Endothelial cell of umbilical vein (primary cell): ENCODE results near the gene ATP1A4. TPM values are rescaled to one million over a fixed set of nuclear protein-coding genes. Genes with fewer than 3 reads are reported as not detected.

Experiments used
- BruUV-seq: library from RNA; stranded (reverse); fragments of 400-500 nt; replicated peaks from 2 replicates; lab custom pipeline; 2021; lab: Mats Ljungman, UMichigan
- CTCF ChIA-PET: fragments of 300-600, 350-600 bp; sonication (Branson Sonifier 250); formaldehyde crosslinking; loops from one replicate; lab custom pipeline; 2021; ENCODE audit warnings: antibody characterized with exemption, inconsistent platforms; lab: Charles Lee
- POLR2A ChIA-PET: fragments of 300-600, 350-600 bp; sonication (Branson Sonifier 250); formaldehyde crosslinking; loops from one replicate; lab custom pipeline; 2021; ENCODE audit warnings: antibody characterized with exemption, inconsistent platforms; lab: Charles Lee
- DNase-seq: peaks from one replicate; pipeline ENCODE4 v3.0.0-alpha.2; 2011; ENCODE audit warnings: low read depth, low spot score
- FAIRE-seq: peaks from 2 replicates; lab custom pipeline; 2011; peaks lifted over from hg19 to GRCh38; lab: Jason Lieb, UNC
- H2AFZ ChIP-seq: 2 replicates; pipeline ENCODE4 v1.6.0; 2012; ENCODE audit warnings: low read depth, low read length, control low read depth, inconsistent platforms
- H3K27ac ChIP-seq: 2 replicates; pipeline ENCODE4 v1.5.1; 2011; ENCODE audit warnings: low read depth, mild to moderate bottlenecking, control low read depth, low read length, moderate library complexity; ENCODE audit not compliant: insufficient read depth
- H3K27me3 ChIP-seq, 2 experiments: 2 replicates each; pipeline versions ENCODE4 v1.6.0 to v1.6.1; 2011; ENCODE audit warnings: low read length in 2 of 2, mixed read lengths in 1 of 2; ENCODE audit not compliant: control insufficient read depth in 2 of 2, insufficient read depth in 2 of 2
- H3K36me3 ChIP-seq, 2 experiments: 2 replicates in 1 of 2; 3 replicates in 1 of 2; pipeline ENCODE4 v1.5.1; 2011; ENCODE audit warnings: low read length in 2 of 2, mild to moderate bottlenecking in 1 of 2, moderate library complexity in 1 of 2; ENCODE audit not compliant: control insufficient read depth in 2 of 2, insufficient read depth in 2 of 2; ENCODE audit errors: extremely low read depth in 1 of 2
- H3K4me1 ChIP-seq: 3 replicates; pipeline ENCODE4 v1.5.1; 2011; ENCODE audit warnings: mild to moderate bottlenecking, low read length; ENCODE audit not compliant: control insufficient read depth, insufficient read depth; ENCODE audit errors: extremely low read depth
- H3K4me2 ChIP-seq: 2 replicates; pipeline ENCODE4 v1.6.1; 2011; ENCODE audit warnings: low read length, control low read depth, mixed read lengths; ENCODE audit not compliant: insufficient read depth
- H3K4me3 ChIP-seq, 3 experiments: fragments of 200-600 bp in 1 of 3; sonication (generic), shearing (Covaris generic) in 1 of 3; replicated peaks in 1 of 3; 2 replicates each; pipeline ENCODE4 v1.5.1; 2011 to 2016; ENCODE audit warnings: control low read depth in 3 of 3, low read length in 3 of 3, mild to moderate bottlenecking in 2 of 3, inconsistent platforms in 1 of 3, low read depth in 1 of 3, moderate library complexity in 1 of 3; ENCODE audit not compliant: insufficient read depth in 1 of 3
- H3K79me2 ChIP-seq: 2 replicates; pipeline ENCODE4 v1.6.0; 2012; ENCODE audit warnings: low read length, inconsistent platforms; ENCODE audit not compliant: control insufficient read depth, insufficient read depth
- H3K9ac ChIP-seq: replicated peaks from 2 replicates; pipeline ENCODE3; 2011; ENCODE audit warnings: low read length, control low read depth; ENCODE audit not compliant: insufficient read depth; ENCODE audit errors: extremely low read depth
- H3K9me1 ChIP-seq: replicated peaks from 3 replicates; pipeline ENCODE4 v1.6.0; 2011; ENCODE audit warnings: mild to moderate bottlenecking, low read length; ENCODE audit not compliant: control insufficient read depth, insufficient read depth; ENCODE audit errors: extremely low read depth
- H3K9me3 ChIP-seq: replicated peaks from 2 replicates; pipeline ENCODE4 v1.5.1; 2012; ENCODE audit warnings: low read length, inconsistent platforms; ENCODE audit not compliant: control insufficient read depth, insufficient read depth
- H4K20me1 ChIP-seq: replicated peaks from 2 replicates; pipeline ENCODE3; 2011; ENCODE audit warnings: mild to moderate bottlenecking, low read length; ENCODE audit not compliant: control insufficient read depth, insufficient read depth; ENCODE audit errors: extremely low read depth
- CTCF ChIP-seq, 2 donors: IDR thresholded peaks; 1 replicate in 1 of 2; 2 replicates in 1 of 2; pipeline ENCODE4 v1.5.1; 2011; ENCODE audit warnings: low read length in 2 of 2, mild to moderate bottlenecking in 2 of 2, moderate library complexity in 2 of 2, control low read depth in 1 of 2, inconsistent platforms in 1 of 2, low read depth in 1 of 2; ENCODE audit not compliant: insufficient read depth in 1 of 2; ENCODE audit errors: extremely low read depth in 1 of 2
- EZH2 ChIP-seq: IDR thresholded peaks from 2 replicates; pipeline ENCODE4 v1.6.1; 2012; ENCODE audit warnings: borderline replicate concordance, low read depth, mild to moderate bottlenecking, moderate library complexity, low read length, inconsistent platforms; ENCODE audit not compliant: severe bottlenecking
- FOS ChIP-seq: IDR thresholded peaks from 2 replicates; pipeline ENCODE4 v1.6.1; 2011; ENCODE audit warnings: mild to moderate bottlenecking, low read length, moderate library complexity, borderline replicate concordance; ENCODE audit not compliant: insufficient read depth
- GATA2 ChIP-seq: IDR thresholded peaks from 2 replicates; pipeline ENCODE4 v1.7.0; 2011; ENCODE audit warnings: low read depth, mild to moderate bottlenecking, moderate library complexity, mixed read lengths, low read length; ENCODE audit not compliant: insufficient read length, insufficient read depth
- JUN ChIP-seq: IDR thresholded peaks from 2 replicates; pipeline ENCODE4 v1.6.1; 2011; ENCODE audit warnings: borderline replicate concordance, low read depth; ENCODE audit not compliant: insufficient read length, insufficient read depth
- MAX ChIP-seq: IDR thresholded peaks from 2 replicates; pipeline ENCODE4 v1.6.1; 2011; ENCODE audit not compliant: insufficient read depth, insufficient read length
- MYC ChIP-seq: IDR thresholded peaks from one replicate; pipeline ENCODE4 v1.6.1; 2011; ENCODE audit warnings: mild to moderate bottlenecking, low read depth, low read length
- POLR2A ChIP-seq: IDR thresholded peaks from 2 replicates; pipeline ENCODE4 v1.6.1; 2012; ENCODE audit warnings: low read depth, mild to moderate bottlenecking, control low read depth, low read length
- POLR2AphosphoS5 ChIP-seq: IDR thresholded peaks from 2 replicates; pipeline ENCODE4 v1.6.1; 2012; ENCODE audit warnings: low read depth, mild to moderate bottlenecking, control low read depth, low read length, moderate library complexity; ENCODE audit not compliant: insufficient read depth
- dilution Hi-C: fragments of 300-500 bp; cut with MboI; formaldehyde crosslinking; loops from one replicate; pipeline ENCODE4 v1.15.0; 2019; ENCODE audit warnings: low sequenced_read_pairs; ENCODE audit not compliant: extremely low pct_ligation_motif_present
- intact Hi-C: fragments of 100-400 bp; cut with micrococcal nuclease; formaldehyde crosslinking; loops from one replicate; pipeline ENCODE4 v1.10.0; 2022
- polyA plus RNA-seq, 4 experiments: library from polyadenylated mRNA; depleted of rRNA in 3 of 4; stranded (reverse) in 3 of 4; unstranded in 1 of 4; fragments of >200 nt; gene quantifications; 2 replicates each; pipeline versions ENCODE4 v1.2.1 to v1.2.3, GENCODE V29; 2011 to 2012; ENCODE audit warnings: missing spikeins in 1 of 4
- total RNA-seq: library from RNA; stranded (reverse); gene quantifications from 2 replicates; pipeline ENCODE4 v1.2.3, GENCODE V29; 2021

ATP1A4 gene
- total and polyA plus RNA-seq, 2 donors (not counting 3 experiments of a cell fraction or from before 2014, with no cell fraction given) = not detected

GRCh38 chr1:160167056-160167455 lies 15.7 kb downstream of the ATP1A4 start:
- CTCF ChIA-PET = interaction anchor here (0.9 to 1.7 kb wide), 4 partner anchors 26 to 88 kb away, joined by 3 to 7 read pairs (median 4); no protein-coding TSS in a partner anchor
- DNase-seq (no peak), FAIRE-seq (no peak)
- intact Hi-C loops = no loop called here
- dilution Hi-C loops = no loop called here
- peaks cover 7 to 9% of the 10 kb centered on the region in 2 experiments for H3K27me3 ChIP-seq
- TF ChIP-seq MAX = no peak
- TF ChIP-seq FOS = no peak
- no peak for TF ChIP-seq GATA2
- TF ChIP-seq MYC = no peak
- no peak for TF ChIP-seq JUN
- no peak for TF ChIP-seq EZH2
- TF ChIP-seq CTCF (IDR thresholded peaks at IDR 0.05; ENCODE audit: extremely low read depth in 1 of 2, insufficient read depth in 1 of 2, low read depth in 1 of 2, low read length in 2 of 2) = no peak
- TF ChIP-seq POLR2A = no peak
- TF ChIP-seq POLR2AphosphoS5 = no peak
- no peaks in the 10 kb centered on the region for H4K20me1 ChIP-seq
- H3K9me3 ChIP-seq = no peaks in the 10 kb centered on the region
- no peak overlapping the region for H3K4me2 ChIP-seq
- POLR2A ChIA-PET = no interaction called here
- no peak overlapping the region for H3K9ac ChIP-seq
- H3K79me2 ChIP-seq = no peaks in the 10 kb centered on the region
- no peak overlapping the region for H3K27ac ChIP-seq
- H3K36me3 ChIP-seq = no peaks in the 10 kb centered on the region
- no peak overlapping the region for H3K4me3 ChIP-seq
- BruUV-seq = no TSS peak
- no peak overlapping the region for H2AFZ ChIP-seq
- no peaks in the 10 kb centered on the region for H3K9me1 ChIP-seq
- no peaks in the 10 kb centered on the region for H3K4me1 ChIP-seq
